Measurements from ENCODE around the gene NDUFV1.
"Not testable (repeated sequence)": the region's sequence is repeated elsewhere in the genome, so short reads cannot be mapped to it uniquely, and the experiment has no call there.

DNA sequence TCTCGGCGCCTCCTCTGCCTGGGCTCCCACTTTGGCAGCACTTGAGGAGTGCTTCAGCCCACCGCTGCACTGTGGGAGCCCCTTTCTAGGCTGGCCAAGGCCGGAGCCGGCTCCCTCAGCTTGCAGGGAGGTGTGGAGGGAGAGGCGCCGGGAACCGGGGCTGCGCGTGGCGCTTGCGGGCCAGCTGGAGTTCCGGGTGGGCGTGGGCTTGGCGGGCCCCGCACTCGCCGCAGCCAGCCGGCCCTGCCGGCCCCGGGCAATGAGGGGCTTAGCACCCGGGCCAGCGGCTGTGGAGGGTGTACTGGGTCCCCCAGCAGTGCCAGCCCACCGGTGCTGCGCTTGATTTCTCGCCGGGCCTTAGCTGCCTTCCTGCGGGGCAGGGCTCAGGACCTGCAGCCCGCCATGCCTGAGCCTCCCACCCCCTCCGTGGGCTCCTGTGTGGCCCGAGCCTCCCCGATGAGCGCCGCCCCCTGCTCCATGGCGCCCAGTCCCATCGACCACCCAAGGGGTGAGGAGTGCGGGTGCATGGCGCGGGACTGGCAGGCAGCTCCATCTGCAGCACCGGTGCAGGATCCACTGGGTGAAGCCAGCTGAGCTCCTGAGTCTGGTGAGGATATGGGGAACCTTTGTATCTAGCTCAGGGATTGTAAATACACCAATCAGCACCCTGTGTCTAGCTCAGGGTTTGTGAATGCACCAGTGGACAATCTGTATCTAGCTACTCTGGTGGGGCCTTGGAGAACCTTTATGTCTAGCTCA, 12.3 kb downstream of the NDUFV1 start:
- TF ChIP-seq, protein P1, sequence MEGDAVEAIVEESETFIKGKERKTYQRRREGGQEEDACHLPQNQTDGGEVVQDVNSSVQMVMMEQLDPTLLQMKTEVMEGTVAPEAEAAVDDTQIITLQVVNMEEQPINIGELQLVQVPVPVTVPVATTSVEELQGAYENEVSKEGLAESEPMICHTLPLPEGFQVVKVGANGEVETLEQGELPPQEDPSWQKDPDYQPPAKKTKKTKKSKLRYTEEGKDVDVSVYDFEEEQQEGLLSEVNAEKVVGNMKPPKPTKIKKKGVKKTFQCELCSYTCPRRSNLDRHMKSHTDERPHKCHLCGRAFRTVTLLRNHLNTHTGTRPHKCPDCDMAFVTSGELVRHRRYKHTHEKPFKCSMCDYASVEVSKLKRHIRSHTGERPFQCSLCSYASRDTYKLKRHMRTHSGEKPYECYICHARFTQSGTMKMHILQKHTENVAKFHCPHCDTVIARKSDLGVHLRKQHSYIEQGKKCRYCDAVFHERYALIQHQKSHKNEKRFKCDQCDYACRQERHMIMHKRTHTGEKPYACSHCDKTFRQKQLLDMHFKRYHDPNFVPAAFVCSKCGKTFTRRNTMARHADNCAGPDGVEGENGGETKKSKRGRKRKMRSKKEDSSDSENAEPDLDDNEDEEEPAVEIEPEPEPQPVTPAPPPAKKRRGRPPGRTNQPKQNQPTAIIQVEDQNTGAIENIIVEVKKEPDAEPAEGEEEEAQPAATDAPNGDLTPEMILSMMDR (IDR thresholded peaks at IDR 0.05; ENCODE audit: low read depth, low read length, poor library complexity, severe bottlenecking), result not testable (repeated sequence)
- not testable (repeated sequence) for TF ChIP-seq EZH2phosphoT487 (IDR thresholded peaks at IDR 0.05; ENCODE audit: borderline replicate concordance, low read length)
